Neural crest cell (in vitro differentiated cells): ENCODE results near the gene BNIP2. TPM values are rescaled to one million over a fixed set of nuclear protein-coding genes. Genes with fewer than 3 reads are reported as not detected.

ENCODE experiments used
- DNase-seq: peaks from one replicate; pipeline ENCODE4 v3.0.0; 2021; ENCODE audit warnings: low read depth, mixed read lengths, low spot score
- H3K27ac Mint-ChIP-seq: one replicate; pipeline ENCODE4 v1.8.0; 2021; ENCODE audit warnings: mild to moderate bottlenecking, mixed read lengths; ENCODE audit not compliant: unreplicated experiment
- H3K27me3 Mint-ChIP-seq: 2 replicates; pipeline ENCODE4 v1.8.0; 2021; ENCODE audit warnings: low read depth, mild to moderate bottlenecking, mixed read lengths
- H3K36me3 Mint-ChIP-seq: 2 replicates; pipeline ENCODE4 v1.8.0; 2021; ENCODE audit warnings: low read depth, mild to moderate bottlenecking, mixed read lengths
- H3K4me1 Mint-ChIP-seq: 2 replicates; pipeline ENCODE4 v1.8.0; 2021; ENCODE audit warnings: mixed read lengths
- H3K4me3 Mint-ChIP-seq: one replicate; pipeline ENCODE4 v1.8.0; 2021; ENCODE audit warnings: mild to moderate bottlenecking, mixed read lengths
- H3K9me3 Mint-ChIP-seq: 2 replicates; pipeline ENCODE4 v1.8.0; 2021; ENCODE audit warnings: mixed read lengths
- total RNA-seq: library from RNA; stranded (reverse); gene quantifications from 2 replicates; pipeline ENCODE4 v1.2.1, GENCODE V29; 2021
- TF ChIP-seq, protein P1 (sequence below): fragments of 200-600 bp; sonication (generic); conservative IDR thresholded peaks from 2 replicates; pipeline ENCODE4 v1.5.0; 2021; ENCODE audit warnings: antibody characterized with exemption, mild to moderate bottlenecking

The BNIP2 gene
- total RNA-seq, 1 donor from 2014 or later = 37.5 TPM

DNA sequence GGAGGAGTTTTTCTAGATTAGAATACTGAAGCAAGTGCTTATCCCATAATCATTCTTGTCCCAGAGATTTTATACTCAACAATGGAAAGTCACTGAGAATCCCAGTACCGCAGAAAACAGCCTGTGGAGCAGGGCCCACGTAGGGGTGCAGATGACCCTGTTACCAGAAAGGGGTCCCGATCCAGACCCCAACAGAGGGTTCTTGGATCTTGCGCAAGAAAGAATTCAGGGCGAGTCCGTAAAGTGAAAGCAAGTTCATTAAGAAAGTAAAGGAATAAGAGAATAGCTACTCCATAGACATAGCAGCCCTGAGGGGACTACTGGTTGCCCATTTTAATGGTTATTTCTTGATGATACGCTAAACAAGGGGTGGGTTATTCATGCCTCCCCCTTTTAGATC is 75.0 kb downstream of the BNIP2 start:
- no peak overlapping the region for H3K27ac Mint-ChIP-seq
- peaks cover 32% of the 10 kb centered on the region for H3K27me3 Mint-ChIP-seq
- TF ChIP-seq, protein P1, sequence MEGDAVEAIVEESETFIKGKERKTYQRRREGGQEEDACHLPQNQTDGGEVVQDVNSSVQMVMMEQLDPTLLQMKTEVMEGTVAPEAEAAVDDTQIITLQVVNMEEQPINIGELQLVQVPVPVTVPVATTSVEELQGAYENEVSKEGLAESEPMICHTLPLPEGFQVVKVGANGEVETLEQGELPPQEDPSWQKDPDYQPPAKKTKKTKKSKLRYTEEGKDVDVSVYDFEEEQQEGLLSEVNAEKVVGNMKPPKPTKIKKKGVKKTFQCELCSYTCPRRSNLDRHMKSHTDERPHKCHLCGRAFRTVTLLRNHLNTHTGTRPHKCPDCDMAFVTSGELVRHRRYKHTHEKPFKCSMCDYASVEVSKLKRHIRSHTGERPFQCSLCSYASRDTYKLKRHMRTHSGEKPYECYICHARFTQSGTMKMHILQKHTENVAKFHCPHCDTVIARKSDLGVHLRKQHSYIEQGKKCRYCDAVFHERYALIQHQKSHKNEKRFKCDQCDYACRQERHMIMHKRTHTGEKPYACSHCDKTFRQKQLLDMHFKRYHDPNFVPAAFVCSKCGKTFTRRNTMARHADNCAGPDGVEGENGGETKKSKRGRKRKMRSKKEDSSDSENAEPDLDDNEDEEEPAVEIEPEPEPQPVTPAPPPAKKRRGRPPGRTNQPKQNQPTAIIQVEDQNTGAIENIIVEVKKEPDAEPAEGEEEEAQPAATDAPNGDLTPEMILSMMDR = no peak
- H3K4me1 Mint-ChIP-seq = peaks cover 4% of the 10 kb centered on the region
- H3K4me3 Mint-ChIP-seq = no peak overlapping the region
- H3K36me3 Mint-ChIP-seq = no peaks in the 10 kb centered on the region
- peaks cover 3% of the 10 kb centered on the region for H3K9me3 Mint-ChIP-seq
- DNase-seq = no peak

DNA sequence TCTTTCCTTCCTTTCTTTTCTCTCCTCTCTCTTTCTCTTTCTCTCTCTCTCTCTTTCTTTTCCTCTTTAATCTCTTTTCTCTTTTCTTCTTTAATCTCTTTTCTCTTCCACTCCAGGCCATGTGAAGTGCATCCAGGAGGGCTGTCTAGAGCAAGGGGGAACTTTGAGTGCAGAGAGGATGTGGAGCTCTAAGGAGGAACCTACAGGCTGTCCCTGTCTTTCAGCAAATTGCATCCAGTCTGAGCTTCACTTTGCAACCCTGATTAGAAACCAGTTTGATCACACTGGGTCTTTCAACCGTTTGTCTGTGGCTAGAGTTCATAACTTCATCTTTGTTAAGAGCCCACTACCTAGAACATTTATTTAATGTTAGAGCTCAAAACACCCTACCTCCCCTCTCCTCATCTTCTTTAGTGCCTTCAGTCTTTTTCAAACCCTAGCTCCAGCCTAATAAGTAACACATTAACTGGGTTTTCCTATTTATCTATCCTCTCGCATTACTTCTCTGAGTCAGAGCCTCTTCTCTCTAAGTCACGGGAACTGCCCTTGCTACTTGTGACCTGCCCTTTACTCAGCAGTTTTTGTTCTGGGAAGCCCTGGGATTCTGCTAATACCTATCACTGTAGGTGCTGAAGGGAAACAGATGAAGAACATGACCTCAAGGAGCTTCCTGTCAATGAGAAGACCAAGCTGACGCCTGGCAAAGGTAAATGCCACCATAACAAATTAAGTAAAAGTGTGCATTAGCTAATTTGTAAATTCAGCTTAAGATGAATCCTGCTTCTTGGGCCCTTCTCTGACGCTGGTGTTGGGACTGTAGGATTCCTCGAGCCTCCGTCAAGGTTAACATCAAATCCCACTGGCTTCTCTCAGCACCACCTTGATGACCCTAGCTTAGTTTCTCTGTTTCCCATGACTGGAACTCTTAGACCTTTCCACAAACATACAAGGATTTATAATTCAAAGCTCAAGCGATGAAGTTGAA is 77.6 kb downstream of the BNIP2 start, which contains the start of gene GCNT3:
Gene GCNT3, plus strand, starts transcription at position 508 of the 985 bp plus-strand sequence. CDS start 6,456 bp downstream, outside the sequence.
- Mint-ChIP-seq H3K4me3 (no peak within 1 kb of the TSS), H3K27me3 (peaks cover 27% of the 10 kb centered on the region), H3K36me3 (no peaks in the 10 kb centered on the region), H3K9me3 (peaks cover 3% of the 10 kb centered on the region), H3K4me1 (peaks cover 4% of the 10 kb centered on the region), H3K27ac (no peak within 1 kb of the TSS)
- DNase-seq = no peak
- TF ChIP-seq, protein P1 = no peak

DNA sequence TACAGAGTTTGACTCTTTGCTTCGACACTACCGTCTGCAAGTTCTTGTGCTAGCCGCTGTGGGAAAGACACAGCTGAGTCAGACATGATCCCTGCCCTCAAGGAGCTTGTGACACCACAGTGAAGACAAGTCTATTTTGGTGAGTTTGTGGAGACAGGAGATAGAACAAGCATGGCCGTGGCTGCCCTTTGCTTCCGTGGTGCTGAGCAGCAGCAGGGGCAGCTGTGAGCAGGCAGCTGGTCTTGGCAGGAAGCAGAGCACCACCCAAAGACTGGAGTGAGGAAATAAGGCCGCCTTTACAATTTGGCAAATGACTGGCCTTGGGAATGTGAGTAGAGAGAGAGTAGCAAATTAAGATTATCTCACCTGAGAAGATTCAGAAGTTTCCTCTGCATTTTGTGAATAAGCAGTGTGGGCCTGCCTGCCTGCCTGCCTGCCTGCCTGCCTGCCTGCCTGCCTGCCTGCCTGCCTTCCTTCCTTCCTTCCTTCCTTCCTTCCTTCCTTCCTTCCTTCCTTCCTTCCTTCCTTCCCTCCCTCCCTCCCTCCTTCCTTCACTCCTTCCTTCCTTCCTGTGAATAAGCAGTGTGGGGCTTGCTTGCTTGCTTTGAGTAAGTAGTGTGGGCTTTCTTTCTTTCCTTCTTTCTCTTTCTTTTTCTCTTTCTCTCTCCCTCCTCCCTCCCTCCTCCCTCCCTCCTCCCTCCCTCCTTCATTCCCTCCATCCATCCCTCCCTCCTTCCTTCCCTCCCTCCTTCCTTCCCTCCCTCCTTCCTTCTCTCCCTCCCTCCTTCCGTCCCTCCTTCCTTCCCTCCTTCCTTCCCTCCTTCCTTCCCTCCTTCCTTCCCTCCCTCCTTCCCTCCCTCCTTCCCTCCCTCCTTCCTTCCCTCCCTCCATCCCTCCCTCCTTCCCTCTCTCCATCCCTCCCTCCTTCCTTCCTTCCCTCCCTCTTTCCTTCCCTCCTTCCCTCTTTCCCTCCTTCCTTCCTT is 79.1 kb downstream of the BNIP2 start:
- Mint-ChIP-seq H3K9me3 (peaks cover 3% of the 10 kb centered on the region), H3K4me1 (no peaks in the 10 kb centered on the region), H3K27me3 (peaks cover 23% of the 10 kb centered on the region), H3K4me3 (no peak overlapping the region), H3K36me3 (no peaks in the 10 kb centered on the region), H3K27ac (no peak overlapping the region)
- no peak for DNase-seq
- TF ChIP-seq, protein P1 = no peak

Other genes starting within 250 kb of the BNIP2 start
- not detected in 2 replicates for gene GCNT3, start 77.5 kb downstream of the BNIP2 start, total RNA-seq
- gene GTF2A2, start 31.8 kb downstream of the BNIP2 start, total RNA-seq = 125 and 143 TPM in 2 replicates